ENCODE measurements around the gene CNRIP1.
A peak's percentile ranks its signal among the peaks of the same experiment; 100 is the strongest.
"Not testable (repeated sequence)": the region's sequence is repeated elsewhere in the genome, so short reads cannot be mapped to it uniquely, and the experiment has no call there.

CNRIP1 gene

GRCh38 chr2:68319398-68320117, at the start of gene CNRIP1:
TSS of gene CNRIP1 (minus strand) at chr2:68319949. CDS start at chr2:68319400, 549 bp downstream.
- DNase-seq = peak in 1 of 2 donors; percentile 15

- DNase-seq = no peak
Observed at GRCh38 chr2:68369337-68369734, 49.6 kb upstream of the CNRIP1 start.

- DNase-seq = no peak
Observed at GRCh38 chr2:68368654-68369336, 49.0 kb upstream of the CNRIP1 start.

GRCh38 chr2:68367953-68368653, 48.4 kb upstream of the CNRIP1 start:
- DNase-seq = no peak

GRCh38 chr2:68366083-68366560, 46.4 kb upstream of the CNRIP1 start:
- DNase-seq = no peak

GRCh38 chr2:68365087-68365486, 45.3 kb upstream of the CNRIP1 start, which contains the start of gene PLEK:
TSS of gene PLEK (plus strand) at chr2:68365282. CDS start at chr2:68365352, 70 bp downstream.
- no peak for DNase-seq

- DNase-seq = no peak
Observed at GRCh38 chr2:68363721-68364120, 44.0 kb upstream of the CNRIP1 start.

- no peak for DNase-seq
Observed at GRCh38 chr2:68362749-68363148, 43.0 kb upstream of the CNRIP1 start.

- DNase-seq = peak; percentile 85 to 86
Observed at GRCh38 chr2:68362069-68362468, 42.3 kb upstream of the CNRIP1 start.

GRCh38 chr2:68359889-68360288, 40.1 kb upstream of the CNRIP1 start:
- DNase-seq = no peak

GRCh38 chr2:68357605-68358337, 38.0 kb upstream of the CNRIP1 start:
- no peak for DNase-seq

- no peak for DNase-seq
Observed at GRCh38 chr2:68356599-68357239, 37.0 kb upstream of the CNRIP1 start.

- DNase-seq = no peak
Observed at GRCh38 chr2:68352651-68353391, 33.1 kb upstream of the CNRIP1 start.

- DNase-seq = no peak
Observed at GRCh38 chr2:68351997-68352396, 32.2 kb upstream of the CNRIP1 start.

GRCh38 chr2:68349091-68349490, 29.3 kb upstream of the CNRIP1 start:
- not testable (repeated sequence) for DNase-seq

GRCh38 chr2:68345129-68345875, 25.6 kb upstream of the CNRIP1 start:
- DNase-seq = no peak

GRCh38 chr2:68344031-68344430, 24.3 kb upstream of the CNRIP1 start:
- DNase-seq = no peak

GRCh38 chr2:68342470-68342869, 22.7 kb upstream of the CNRIP1 start:
- DNase-seq = no peak

GRCh38 chr2:68341583-68341982, 21.8 kb upstream of the CNRIP1 start:
- no peak for DNase-seq

- no peak for DNase-seq
Observed at GRCh38 chr2:68341062-68341329, 21.2 kb upstream of the CNRIP1 start.
